AG04449 (cell line): ENCODE data around the gene EGR1.

Experiments
- CTCF ChIA-PET: fragments of 350-600 bp; formaldehyde crosslinking; extraction: SDS; loops from one replicate; lab custom pipeline; 2021; ENCODE audit warnings: antibody characterized with exemption; lab: Yijun Ruan, JAX
- POLR2A ChIA-PET: fragments of 400-600, 350-600 bp; formaldehyde crosslinking; extraction: SDS; loops from one replicate; lab custom pipeline; 2020; ENCODE audit warnings: antibody characterized with exemption, inconsistent platforms; lab: Yijun Ruan, JAX
- DNase-seq: peaks from one replicate; pipeline ENCODE4 v3.0.0-alpha.2; 2010; ENCODE audit warnings: low read depth, low spot score
- H3K4me3 ChIP-seq: 2 replicates; pipeline ENCODE4 v1.5.1; 2011; ENCODE audit warnings: low read depth, mild to moderate bottlenecking, control low read depth, low read length
- CTCF ChIP-seq: IDR thresholded peaks from one replicate; pipeline ENCODE4 v1.5.1; 2011; ENCODE audit warnings: mild to moderate bottlenecking, moderate library complexity, low read length, control low read depth, inconsistent platforms; ENCODE audit not compliant: insufficient read depth; ENCODE audit errors: missing control alignments

The EGR1 gene

GRCh38 chr5:138438724-138439476 is 26.4 kb upstream of the EGR1 start, which contains the start of gene REEP2:
Gene REEP2 (plus strand): TSS chr5:138439057. CDS start chr5:138439209, 152 bp downstream.
- H3K4me3 ChIP-seq: peak within 1 kb of the TSS; percentile 65
- TF ChIP-seq CTCF: no peak
- DNase-seq: no peak
- POLR2A ChIA-PET: interaction anchor here (0.6 to 0.8 kb wide), 2 partner anchors 21 to 110 kb away, joined by 3 to 4 read pairs; no protein-coding TSS in a partner anchor
- CTCF ChIA-PET: interaction anchor here (0.7 to 9.5 kb wide), 10 partner anchors 11 to 109 kb away, joined by 3 to 86 read pairs (median 4); partner anchors contain the start of gene EGR1

- POLR2A ChIA-PET: no interaction called here
- H3K4me3 ChIP-seq: peak overlapping the region; percentile 65
- DNase-seq: no peak
- TF ChIP-seq CTCF: no peak
- CTCF ChIA-PET: interaction anchor here (0.7 to 9.5 kb wide), 4 partner anchors 10 to 74 kb away, joined by 3 to 86 read pairs (median 12); no protein-coding TSS in a partner anchor
These were observed 25.7 kb upstream of the EGR1 start for GRCh38 chr5:138439477-138440158.

GRCh38 chr5:138440159-138441073 is 24.9 kb upstream of the EGR1 start:
- POLR2A ChIA-PET: no interaction called here
- H3K4me3 ChIP-seq: peak overlapping the region; percentile 65
- CTCF ChIA-PET: interaction anchor here (3.3 to 9.5 kb wide), 2 partner anchors 9 to 63 kb away, joined by 15 to 86 read pairs; no protein-coding TSS in a partner anchor
- DNase-seq: no peak
- no peak for TF ChIP-seq CTCF

- no peak overlapping the region for H3K4me3 ChIP-seq
- ChIA-PET POLR2A (no interaction called here), CTCF (interaction anchor here (9.5 kb wide), 1 partner anchor 9 kb away, joined by 86 read pairs; no protein-coding TSS in a partner anchor)
- TF ChIP-seq CTCF: no peak
- no peak for DNase-seq
These were observed 24.1 kb upstream of the EGR1 start for GRCh38 chr5:138441221-138441620.

- no peak for TF ChIP-seq CTCF
- no peak overlapping the region for H3K4me3 ChIP-seq
- ChIA-PET CTCF (interaction anchor here (1.1 to 19.1 kb wide), 6 partner anchors 9 to 99 kb away, joined by 3 to 407 read pairs (median 4); partner anchors contain the start of genes EGR1 and ETF1), POLR2A (interaction anchor here (1.0 kb wide), 1 partner anchor 21 kb away, joined by 4 read pairs; the partner anchor contains the start of gene EGR1)
- DNase-seq: no peak
These were observed 21.1 kb upstream of the EGR1 start for GRCh38 chr5:138444078-138444773.
